CD14-positive monocyte (primary cell): Measurements from ENCODE around the gene ISCA1. TPM values are rescaled to one million over a fixed set of nuclear protein-coding genes. Genes with fewer than 3 reads are reported as not detected.

Experiments used
- DNase-seq, 3 donors: peaks; one replicate each; pipeline ENCODE4 v3.0.0-alpha.2; 2011 to 2022
- H2AFZ ChIP-seq: 2 replicates; pipeline ENCODE4 v1.6.0; 2012; ENCODE audit warnings: mild to moderate bottlenecking, low read depth, low read length, inconsistent platforms; ENCODE audit not compliant: insufficient read depth, poor library complexity, severe bottlenecking
- H3K27ac ChIP-seq, 2 donors: 1 replicate in 1 of 2; 2 replicates in 1 of 2; pipeline ENCODE4 v1.5.1; 2012 to 2013; ENCODE audit warnings: low read length in 2 of 2, control low read depth in 1 of 2, inconsistent platforms in 1 of 2, low read depth in 1 of 2, mild to moderate bottlenecking in 1 of 2
- H3K27me3 ChIP-seq, 2 donors: one replicate each; pipeline versions ENCODE4 v1.6.0 to v1.6.1; 2011 to 2013; ENCODE audit warnings: low read length in 2 of 2; ENCODE audit not compliant: control insufficient read depth in 2 of 2, insufficient read depth in 2 of 2
- H3K36me3 ChIP-seq, 2 donors: replicated peaks in 1 of 2; 1 replicate in 1 of 2; 2 replicates in 1 of 2; pipeline versions ENCODE4 v1.5.1 to v1.6.1; 2012 to 2013; ENCODE audit warnings: low read length in 2 of 2, control low read depth in 1 of 2, inconsistent platforms in 1 of 2, mild to moderate bottlenecking in 1 of 2; ENCODE audit not compliant: insufficient read depth in 2 of 2, control insufficient read depth in 1 of 2
- H3K4me1 ChIP-seq, 2 donors: 1 replicate in 1 of 2; 2 replicates in 1 of 2; pipeline versions ENCODE4 v1.5.1 to v1.6.1; 2012 to 2013; ENCODE audit warnings: low read length in 2 of 2, control low read depth in 1 of 2, inconsistent platforms in 1 of 2, mild to moderate bottlenecking in 1 of 2, moderate library complexity in 1 of 2; ENCODE audit not compliant: insufficient read depth in 2 of 2, control insufficient read depth in 1 of 2
- H3K4me2 ChIP-seq: replicated peaks from 2 replicates; pipeline ENCODE3; 2012; ENCODE audit warnings: low read length, moderate library complexity, mild to moderate bottlenecking; ENCODE audit not compliant: poor library complexity, severe bottlenecking; ENCODE audit errors: extremely low read depth
- H3K4me3 ChIP-seq, 3 experiments: fragments of 200-600 bp in 1 of 3; sonication (generic) in 1 of 3; replicated peaks in 1 of 3; 1 replicate in 2 of 3; 2 replicates in 1 of 3; pipeline ENCODE4 v1.5.1; 2011 to 2013; ENCODE audit warnings: low read length in 3 of 3, mild to moderate bottlenecking in 3 of 3, control low read depth in 2 of 3, low read depth in 2 of 3, inconsistent platforms in 1 of 3, moderate library complexity in 1 of 3
- H3K79me2 ChIP-seq: 2 replicates; pipeline ENCODE4 v1.6.0; 2012; ENCODE audit warnings: mild to moderate bottlenecking, control low read depth, inconsistent platforms, low read length, moderate library complexity; ENCODE audit not compliant: insufficient read depth
- H3K9ac ChIP-seq: 2 replicates; pipeline ENCODE4 v1.6.0; 2017; ENCODE audit warnings: low read length, mild to moderate bottlenecking; ENCODE audit not compliant: insufficient read depth, poor library complexity, severe bottlenecking
- H3K9me3 ChIP-seq, 2 donors: replicated peaks in 1 of 2; 1 replicate in 1 of 2; 2 replicates in 1 of 2; pipeline versions ENCODE4 v1.5.1 to v1.6.1; 2012 to 2013; ENCODE audit warnings: low read length in 2 of 2, control low read depth in 1 of 2; ENCODE audit not compliant: control insufficient read depth in 1 of 2, insufficient read depth in 1 of 2
- H4K20me1 ChIP-seq: 2 replicates; pipeline ENCODE4 v1.6.0; 2012; ENCODE audit warnings: mild to moderate bottlenecking, low read length, control low read depth, moderate library complexity; ENCODE audit not compliant: insufficient read depth
- H3K27ac Mint-ChIP-seq, 7 donors: one replicate each; pipeline ENCODE4 v1.8.0; 2020; ENCODE audit warnings: mild to moderate bottlenecking in 7 of 7, mixed read lengths in 7 of 7, moderate library complexity in 6 of 7, inconsistent platforms in 2 of 7
- H3K27me3 Mint-ChIP-seq, 3 donors: one replicate each; pipeline ENCODE4 v1.8.0; 2021 to 2022; ENCODE audit warnings: low read depth in 3 of 3, mild to moderate bottlenecking in 3 of 3, mixed read lengths in 3 of 3, moderate library complexity in 3 of 3, inconsistent platforms in 1 of 3
- H3K36me3 Mint-ChIP-seq, 2 donors: one replicate each; pipeline ENCODE4 v1.8.0; 2020; ENCODE audit warnings: mixed read lengths in 2 of 2, inconsistent platforms in 1 of 2, mild to moderate bottlenecking in 1 of 2
- H3K4me1 Mint-ChIP-seq: one replicate; pipeline ENCODE4 v1.8.0; 2020; ENCODE audit warnings: mild to moderate bottlenecking, mixed read lengths
- H3K4me3 Mint-ChIP-seq, 2 donors: one replicate each; pipeline ENCODE4 v1.8.0; 2020; ENCODE audit warnings: mild to moderate bottlenecking in 2 of 2, mixed read lengths in 2 of 2, moderate library complexity in 1 of 2
- H3K9me3 Mint-ChIP-seq, 7 donors: one replicate each; pipeline ENCODE4 v1.8.0; 2020 to 2022; ENCODE audit warnings: mixed read lengths in 7 of 7, mild to moderate bottlenecking in 6 of 7, moderate library complexity in 6 of 7, inconsistent platforms in 2 of 7
- CTCF ChIP-seq: fragments of 200-600 bp; IDR thresholded peaks from one replicate; pipeline ENCODE4 v1.8.0; 2022; ENCODE audit warnings: antibody characterized with exemption, mild to moderate bottlenecking
- WGBS: methylation state at CpG from one replicate; pipeline ENCODE4 v1.1.5; 2013; ENCODE audit warnings: missing lambda C conversion rate; ENCODE audit not compliant: insufficient coverage; 5-methylcytosine and 5-hydroxymethylcytosine counted together
- intact Hi-C, 2 donors: fragments of 100-400 bp; cut with micrococcal nuclease; formaldehyde crosslinking; loops; one replicate each; pipeline versions ENCODE4 v1.15.0 to v1.15.1; 2023
- polyA plus RNA-seq, 3 donors: library from polyadenylated mRNA; depleted of rRNA in 1 of 3; unstranded in 2 of 3; stranded (reverse) in 1 of 3; fragments of 300-500 nt in 2 of 3; fragments of >200 nt in 1 of 3; fragmentation: Illumina TruSeq in 2 of 3; gene quantifications; 1 replicate in 2 of 3; 2 replicates in 1 of 3; pipeline ENCODE4 v1.2.3, GENCODE V29; 2012 to 2021

Gene ISCA1
- polyA plus RNA-seq, 3 donors, result 13.2 to 46.7 (median 36.9) TPM

- H3K27me3 Mint-ChIP-seq, result peaks cover 3 to 5% (median 4%) of the 10 kb centered on the region in 3 donors
- H3K4me2 ChIP-seq, result no peak overlapping the region
- peaks cover 0 to 5% of the 10 kb centered on the region in 2 donors for H3K36me3 ChIP-seq
- peaks cover 14 to 21% of the 10 kb centered on the region in 2 donors for H3K4me1 ChIP-seq
- peaks cover 2 to 3% of the 10 kb centered on the region in 2 donors for H3K36me3 Mint-ChIP-seq
- no peak overlapping the region for H3K27ac Mint-ChIP-seq
- peaks cover 36% of the 10 kb centered on the region for H3K4me1 Mint-ChIP-seq
- H3K4me3 ChIP-seq, result no peak overlapping the region
- H3K9me3 ChIP-seq, result no peaks in the 10 kb centered on the region
- H3K27ac ChIP-seq, result no peak overlapping the region
- TF ChIP-seq CTCF, result no peak
- 100% methylated on average over 2 of the region's 7 CpGs for WGBS
- no peak for DNase-seq
- no peak overlapping the region for H2AFZ ChIP-seq
- peaks cover 41% of the 10 kb centered on the region for H3K79me2 ChIP-seq
- no peak overlapping the region for H3K4me3 Mint-ChIP-seq
- H4K20me1 ChIP-seq, result peaks cover 48% of the 10 kb centered on the region
- H3K9ac ChIP-seq, result no peak overlapping the region
- intact Hi-C loops, result loop anchor here (5.0 to 10.0 kb wide), 3 partner anchors 54 to 338 kb away; partner anchors contain the start of genes NAA35 (in 2 of the 2) and TUT7 (in 1 of the 2)
- H3K9me3 Mint-ChIP-seq, result peaks cover 0 to 1% (median 0%) of the 10 kb centered on the region in 7 donors
- no peaks in the 10 kb centered on the region for H3K27me3 ChIP-seq
Observed at GRCh38 chr9:86280580-86280979, 1.8 kb downstream of the ISCA1 start.

- H3K36me3 Mint-ChIP-seq, result peaks cover 2 to 3% of the 10 kb centered on the region in 2 donors
- WGBS, result 100% methylated on average over 3 of the region's 3 CpGs
- H2AFZ ChIP-seq, result no peak overlapping the region
- H3K27ac ChIP-seq, result no peak overlapping the region
- H3K4me3 ChIP-seq, result no peak overlapping the region
- H3K9ac ChIP-seq, result no peak overlapping the region
- H3K4me1 Mint-ChIP-seq, result peaks cover 29% of the 10 kb centered on the region
- H3K27me3 ChIP-seq, result no peaks in the 10 kb centered on the region
- intact Hi-C loops, result loop anchor here (5.0 to 10.0 kb wide), 3 partner anchors 55 to 338 kb away; partner anchors contain the start of genes NAA35 (in 2 of the 2) and TUT7 (in 1 of the 2)
- H3K4me1 ChIP-seq, result peaks cover 14 to 21% of the 10 kb centered on the region in 2 donors
- H3K9me3 ChIP-seq, result no peaks in the 10 kb centered on the region
- peaks cover 3 to 5% (median 4%) of the 10 kb centered on the region in 3 donors for H3K27me3 Mint-ChIP-seq
- no peak for DNase-seq
- no peak overlapping the region for H3K4me2 ChIP-seq
- peaks cover 56% of the 10 kb centered on the region for H4K20me1 ChIP-seq
- peaks cover 41% of the 10 kb centered on the region for H3K79me2 ChIP-seq
- TF ChIP-seq CTCF, result no peak
- H3K4me3 Mint-ChIP-seq, result no peak overlapping the region
- peaks cover 0 to 3% (median 0%) of the 10 kb centered on the region in 7 donors for H3K9me3 Mint-ChIP-seq
- H3K27ac Mint-ChIP-seq, result no peak overlapping the region
- H3K36me3 ChIP-seq, result peaks cover 0 to 5% of the 10 kb centered on the region in 2 donors
Observed at GRCh38 chr9:86279839-86280238, 2.5 kb downstream of the ISCA1 start.
